ENCODE results near the gene CXCL17.

The CXCL17 gene

GRCh38 chr19:42422901-42423461 is 19.8 kb downstream of the CXCL17 start:
- Histone ChIP-seq H3K36me3 (ENCODE audit: insufficient read depth, low read length) (no peaks in the 10 kb centered on the region), H3K27ac (ENCODE audit: low read length) (peak overlapping the region; percentile 61), H4K20me1 (ENCODE audit: insufficient read depth, low read length) (peaks cover 14% of the 10 kb centered on the region), H3K9ac (ENCODE audit: low read depth, low read length) (peak overlapping the region; percentile 60), H3K79me2 (ENCODE audit: insufficient read depth, low read length) (no peaks in the 10 kb centered on the region), H2AFZ (ENCODE audit: low read depth, low read length) (peak overlapping the region; percentile 63), H3K9me3 (ENCODE audit: insufficient read depth, low read length, severe bottlenecking) (no peaks in the 10 kb centered on the region), H3K27me3 (ENCODE audit: insufficient read depth, low read length, poor library complexity) (no peaks in the 10 kb centered on the region), H3K4me2 (ENCODE audit: insufficient read depth, low read length) (peak overlapping the region; percentile 72), H3K4me1 (ENCODE audit: insufficient read depth, low read length) (peaks cover 24% of the 10 kb centered on the region), H3K4me3 (ENCODE audit: low read depth in 1 of 2, low read length in 2 of 2) (peak overlapping the region; percentile 26 to 70; a peak in 3 of 4 replicates)
- TF ChIP-seq CTCF (IDR thresholded peaks at IDR 0.05; ENCODE audit: borderline replicate concordance, extremely low read depth, low read length, poor library complexity, severe bottlenecking) (no peak), EZH2 (IDR thresholded peaks at IDR 0.05; ENCODE audit: borderline replicate concordance, low read depth, low read length, severe bottlenecking) (no peak)
- DNase-seq (no peak), ATAC-seq (ENCODE audit: insufficient read depth, low read depth) (peak; percentile 25)

- Histone ChIP-seq H3K27me3 (ENCODE audit: insufficient read depth, low read length, poor library complexity) (no peaks in the 10 kb centered on the region), H2AFZ (ENCODE audit: low read depth, low read length) (peak overlapping the region; percentile 63; the same call in 1 of the 2 replicates), H3K36me3 (ENCODE audit: insufficient read depth, low read length) (no peaks in the 10 kb centered on the region), H4K20me1 (ENCODE audit: insufficient read depth, low read length) (peaks cover 14% of the 10 kb centered on the region), H3K27ac (ENCODE audit: low read length) (peak overlapping the region; percentile 61), H3K79me2 (ENCODE audit: insufficient read depth, low read length) (no peaks in the 10 kb centered on the region), H3K9ac (ENCODE audit: low read depth, low read length) (peak overlapping the region; percentile 60), H3K4me1 (ENCODE audit: insufficient read depth, low read length) (peaks cover 24% of the 10 kb centered on the region), H3K4me3 (ENCODE audit: low read depth in 1 of 2, low read length in 2 of 2) (peak overlapping the region; percentile 26 to 70; a peak in 3 of 4 replicates), H3K4me2 (ENCODE audit: insufficient read depth, low read length) (peak overlapping the region; percentile 72), H3K9me3 (ENCODE audit: insufficient read depth, low read length, severe bottlenecking) (no peaks in the 10 kb centered on the region)
- TF ChIP-seq EZH2 (IDR thresholded peaks at IDR 0.05; ENCODE audit: borderline replicate concordance, low read depth, low read length, severe bottlenecking) (no peak), CTCF (IDR thresholded peaks at IDR 0.05; ENCODE audit: borderline replicate concordance, extremely low read depth, low read length, poor library complexity, severe bottlenecking) (no peak)
- DNase-seq = no peak
- ATAC-seq (ENCODE audit: insufficient read depth, low read depth) = no peak
Observed at GRCh38 chr19:42422092-42422900, 20.4 kb downstream of the CXCL17 start.

DNA sequence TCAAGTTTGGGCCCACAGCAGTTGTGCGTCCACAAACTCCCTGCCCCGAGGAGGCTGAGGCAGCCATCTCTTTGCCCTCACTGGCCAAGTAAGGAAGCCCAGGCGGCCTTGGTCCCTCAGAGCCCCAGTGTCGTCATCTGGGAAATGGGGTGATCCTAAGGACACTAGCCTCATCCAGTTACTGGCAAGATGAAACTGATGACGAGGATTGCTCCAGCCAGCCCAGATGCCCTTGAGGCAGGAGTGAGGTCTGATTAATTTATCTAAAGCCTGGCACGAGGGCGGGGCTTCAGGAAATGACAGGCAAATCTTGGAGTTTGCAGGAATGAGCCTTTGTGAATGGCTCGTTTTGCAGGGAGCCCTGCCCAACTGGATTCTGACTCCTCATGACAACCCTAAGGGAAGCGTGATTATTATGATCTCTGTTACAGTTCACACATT is 21.1 kb downstream of the CXCL17 start:
- TF ChIP-seq CTCF (IDR thresholded peaks at IDR 0.05; ENCODE audit: borderline replicate concordance, extremely low read depth, low read length, poor library complexity, severe bottlenecking) (no peak), EZH2 (IDR thresholded peaks at IDR 0.05; ENCODE audit: borderline replicate concordance, low read depth, low read length, severe bottlenecking) (no peak)
- Histone ChIP-seq H3K9me3 (ENCODE audit: insufficient read depth, low read length, severe bottlenecking) (no peaks in the 10 kb centered on the region), H3K4me1 (ENCODE audit: insufficient read depth, low read length) (peaks cover 24% of the 10 kb centered on the region), H2AFZ (ENCODE audit: low read depth, low read length) (no peak overlapping the region), H3K36me3 (ENCODE audit: insufficient read depth, low read length) (no peaks in the 10 kb centered on the region), H3K4me2 (ENCODE audit: insufficient read depth, low read length) (peak overlapping the region; percentile 72; the same call in 1 of the 2 replicates), H4K20me1 (ENCODE audit: insufficient read depth, low read length) (peaks cover 14% of the 10 kb centered on the region), H3K4me3 (ENCODE audit: low read depth in 1 of 2, low read length in 2 of 2) (no peak overlapping the region), H3K27me3 (ENCODE audit: insufficient read depth, low read length, poor library complexity) (no peaks in the 10 kb centered on the region), H3K79me2 (ENCODE audit: insufficient read depth, low read length) (no peaks in the 10 kb centered on the region), H3K9ac (ENCODE audit: low read depth, low read length) (no peak overlapping the region), H3K27ac (ENCODE audit: low read length) (no peak overlapping the region)
- no peak for ATAC-seq (ENCODE audit: insufficient read depth, low read depth)
- DNase-seq = no peak
